NCI-H82 treated with DMSO at 0.1 percent for 48 hours (cell line): ENCODE measurements around the gene GRIK1.

ENCODE experiments used
- DNase-seq: peaks from one replicate; lab custom pipeline; 2025; ENCODE audit not compliant: unreplicated experiment; lab: John Stamatoyannopoulos, UW

GRIK1 gene

GRCh38 chr21:29647353-29647781 lies 292.4 kb downstream of the GRIK1 start:
- DNase-seq, result no peak

GRCh38 chr21:29645666-29646553 lies 293.9 kb downstream of the GRIK1 start:
- no peak for DNase-seq

- no peak for DNase-seq
Observed at GRCh38 chr21:29643289-29643688, 296.5 kb downstream of the GRIK1 start.

GRCh38 chr21:29642551-29643245 lies 297.1 kb downstream of the GRIK1 start:
- no peak for DNase-seq

- no peak for DNase-seq
Observed at GRCh38 chr21:29641635-29642550, 297.9 kb downstream of the GRIK1 start.

- DNase-seq, result no peak
Observed at GRCh38 chr21:29641001-29641634, 298.7 kb downstream of the GRIK1 start.

- DNase-seq, result no peak
Observed at GRCh38 chr21:29640080-29640508, 299.7 kb downstream of the GRIK1 start.

- no peak for DNase-seq
Observed at GRCh38 chr21:29639366-29640079, 300.3 kb downstream of the GRIK1 start.

- DNase-seq, result no peak
Observed at GRCh38 chr21:29638761-29639327, 301.0 kb downstream of the GRIK1 start.

- no peak for DNase-seq
Observed at GRCh38 chr21:29638138-29638537, 301.7 kb downstream of the GRIK1 start.

- DNase-seq, result no peak
Observed at GRCh38 chr21:29637553-29637952, 302.2 kb downstream of the GRIK1 start.

- no peak for DNase-seq
Observed at GRCh38 chr21:29637134-29637533, 302.7 kb downstream of the GRIK1 start.

GRCh38 chr21:29634418-29634817 lies 305.4 kb downstream of the GRIK1 start:
- DNase-seq, result no peak

- no peak for DNase-seq
Observed at GRCh38 chr21:29633756-29634155, 306.0 kb downstream of the GRIK1 start.

GRCh38 chr21:29630441-29630840 lies 309.4 kb downstream of the GRIK1 start:
- DNase-seq, result no peak

GRCh38 chr21:29627905-29628304 lies 311.9 kb downstream of the GRIK1 start:
- DNase-seq, result no peak

GRCh38 chr21:29626801-29627470 lies 312.9 kb downstream of the GRIK1 start:
- DNase-seq, result no peak

- no peak for DNase-seq
Observed at GRCh38 chr21:29625990-29626389, 313.8 kb downstream of the GRIK1 start.

GRCh38 chr21:29624776-29625175 lies 315.0 kb downstream of the GRIK1 start:
- no peak for DNase-seq
